ENCODE data around the gene BABAM2.
"Not testable (repeated sequence)": the region's sequence is repeated elsewhere in the genome, so short reads cannot be mapped to it uniquely, and the experiment has no call there.

Gene BABAM2

GRCh38 chr2:27988718-27989117, 98.2 kb downstream of the BABAM2 start:
- no peak for DNase-seq

- no peak for DNase-seq
Measured at GRCh38 chr2:27989149-27989548, 98.6 kb downstream of the BABAM2 start.

GRCh38 chr2:27990030-27990590, 99.6 kb downstream of the BABAM2 start:
- no peak for DNase-seq

GRCh38 chr2:27991146-27991545, 100.6 kb downstream of the BABAM2 start:
- no peak for DNase-seq

GRCh38 chr2:27992787-27993401, 102.4 kb downstream of the BABAM2 start:
- no peak for DNase-seq

GRCh38 chr2:27993402-27993787, 102.9 kb downstream of the BABAM2 start:
- no peak for DNase-seq

- no peak for DNase-seq
Measured at GRCh38 chr2:27993950-27994728, 103.6 kb downstream of the BABAM2 start.

GRCh38 chr2:27996156-27996922, 105.8 kb downstream of the BABAM2 start:
- DNase-seq = no peak

- DNase-seq = no peak
Measured at GRCh38 chr2:28000287-28000686, 109.8 kb downstream of the BABAM2 start.

GRCh38 chr2:28002181-28002580, 111.7 kb downstream of the BABAM2 start:
- no peak for DNase-seq

GRCh38 chr2:28004086-28004485, 113.6 kb downstream of the BABAM2 start:
- no peak for DNase-seq

GRCh38 chr2:28009732-28010131, 119.2 kb downstream of the BABAM2 start:
- no peak for DNase-seq

- DNase-seq = no peak
Measured at GRCh38 chr2:28011322-28011737, 120.8 kb downstream of the BABAM2 start.

GRCh38 chr2:28018474-28018873, 127.9 kb downstream of the BABAM2 start:
- not testable (repeated sequence) for DNase-seq

GRCh38 chr2:28019521-28019920, 129.0 kb downstream of the BABAM2 start:
- not testable (repeated sequence) for DNase-seq

- no peak for DNase-seq
Measured at GRCh38 chr2:28021898-28022297, 131.4 kb downstream of the BABAM2 start.

- no peak for DNase-seq
Measured at GRCh38 chr2:28025123-28025522, 134.6 kb downstream of the BABAM2 start.

- not testable (repeated sequence) for DNase-seq
Measured at GRCh38 chr2:28026230-28026629, 135.7 kb downstream of the BABAM2 start.

- no peak for DNase-seq
Measured at GRCh38 chr2:28028025-28028424, 137.5 kb downstream of the BABAM2 start.

- no peak for DNase-seq
Measured at GRCh38 chr2:28030600-28030999, 140.1 kb downstream of the BABAM2 start.

- no peak for DNase-seq
Measured at GRCh38 chr2:28032816-28033215, 142.3 kb downstream of the BABAM2 start.

- no peak for DNase-seq
Measured at GRCh38 chr2:28034696-28035095, 144.2 kb downstream of the BABAM2 start.

GRCh38 chr2:28035163-28035690, 144.7 kb downstream of the BABAM2 start:
- DNase-seq = no peak

Data from activated gamma-delta T cell (primary cell).